ENCODE results near the gene ADORA2B.
"Not testable (repeated sequence)": the region's sequence is repeated elsewhere in the genome, so short reads cannot be mapped to it uniquely, and the experiment has no call there.

The ADORA2B gene

DNA sequence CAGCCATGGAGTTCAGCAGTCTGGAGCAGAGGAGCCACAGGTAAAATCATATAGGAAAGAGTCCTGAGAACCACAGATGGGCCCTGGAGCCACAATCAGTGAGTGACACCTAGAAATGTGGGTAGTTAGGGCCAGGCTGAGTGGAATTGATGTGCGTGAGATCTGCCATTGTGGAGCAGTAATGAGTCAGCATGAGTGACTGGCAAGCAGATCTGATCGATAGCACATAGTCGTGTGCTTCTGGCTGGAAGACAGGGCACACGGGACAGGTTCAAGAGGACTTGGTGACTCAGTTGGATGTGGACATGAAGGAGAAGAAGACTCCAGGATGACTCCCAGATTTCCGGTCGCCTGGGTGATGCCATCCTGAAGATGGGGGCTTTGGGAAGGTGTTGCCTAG lies 12.3 kb downstream of the ADORA2B start:
- no peak for DNase-seq

DNA sequence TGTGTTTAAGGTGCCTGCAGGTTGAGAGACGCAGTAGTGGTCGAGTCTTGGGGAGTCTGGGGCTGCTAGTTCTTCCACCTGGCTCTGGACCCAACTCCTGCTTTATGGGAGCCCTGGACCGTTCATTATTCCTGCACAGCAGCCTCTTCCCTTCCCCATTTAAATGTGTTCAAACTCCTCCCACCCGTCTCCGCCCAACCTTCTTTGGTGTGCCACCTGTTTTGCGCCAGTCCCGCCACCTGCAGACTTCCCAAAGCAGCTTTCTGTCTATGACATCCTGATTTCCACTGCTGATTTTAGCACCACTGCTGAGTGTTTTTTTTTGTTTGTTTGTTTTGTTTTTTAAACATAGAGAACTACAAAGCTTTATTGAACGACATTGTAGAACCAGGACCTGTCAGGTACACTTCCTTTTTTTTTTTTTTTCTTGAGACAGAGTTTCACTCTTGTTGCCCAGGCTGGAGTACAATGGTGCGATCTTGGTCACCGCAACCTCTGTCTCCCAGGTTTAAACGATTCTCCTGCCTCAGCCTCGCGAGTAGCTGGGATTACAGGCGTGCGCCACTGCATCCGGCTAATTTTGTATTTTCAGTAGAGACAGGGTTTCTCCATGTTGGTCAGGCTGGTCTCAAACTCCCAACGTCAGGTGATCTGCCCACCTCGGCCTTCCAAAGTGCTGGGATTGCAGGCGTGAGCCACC lies 12.8 kb downstream of the ADORA2B start:
- no peak for DNase-seq

DNA sequence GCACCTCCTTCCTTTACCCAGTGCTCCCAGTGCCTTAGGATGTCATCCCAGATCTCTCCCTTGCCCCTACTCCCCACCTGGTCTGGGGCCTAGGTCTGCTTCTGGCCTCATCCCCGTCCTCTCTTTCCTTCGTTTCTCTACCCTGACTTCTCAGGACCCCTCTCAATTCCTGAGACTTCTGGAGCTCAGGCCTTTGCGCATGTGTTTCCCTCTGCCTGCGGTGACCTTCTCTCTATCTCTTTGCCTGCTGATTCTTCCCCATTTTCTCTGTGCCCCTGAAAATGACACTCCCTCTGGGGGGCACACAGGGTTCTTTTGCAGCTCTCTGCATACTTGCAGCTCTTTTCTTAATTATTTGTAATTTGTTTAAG lies 13.5 kb downstream of the ADORA2B start:
- no peak for DNase-seq

DNA sequence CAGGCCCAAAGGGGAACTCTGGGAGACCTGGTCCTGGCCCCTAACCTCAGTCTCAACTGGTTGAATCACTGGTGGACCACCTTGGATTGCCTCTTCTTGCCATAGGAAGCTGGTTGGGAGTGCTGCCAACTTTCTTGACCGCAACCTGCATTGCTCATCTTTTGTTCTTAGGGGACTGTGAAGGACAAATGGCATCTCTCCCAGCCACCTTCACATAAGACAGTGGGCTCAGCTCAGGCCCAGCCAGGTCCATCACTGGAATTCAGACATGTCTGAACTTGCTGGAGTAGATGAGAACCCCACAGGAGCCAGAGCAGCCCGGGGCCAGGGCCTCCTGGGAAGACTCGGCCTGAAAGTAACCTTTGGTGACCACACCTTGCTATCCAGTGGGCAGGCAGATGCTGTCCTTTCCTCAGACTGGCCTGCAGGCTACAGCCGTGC lies 18.8 kb downstream of the ADORA2B start:
- peak; percentile 36 for DNase-seq

DNA sequence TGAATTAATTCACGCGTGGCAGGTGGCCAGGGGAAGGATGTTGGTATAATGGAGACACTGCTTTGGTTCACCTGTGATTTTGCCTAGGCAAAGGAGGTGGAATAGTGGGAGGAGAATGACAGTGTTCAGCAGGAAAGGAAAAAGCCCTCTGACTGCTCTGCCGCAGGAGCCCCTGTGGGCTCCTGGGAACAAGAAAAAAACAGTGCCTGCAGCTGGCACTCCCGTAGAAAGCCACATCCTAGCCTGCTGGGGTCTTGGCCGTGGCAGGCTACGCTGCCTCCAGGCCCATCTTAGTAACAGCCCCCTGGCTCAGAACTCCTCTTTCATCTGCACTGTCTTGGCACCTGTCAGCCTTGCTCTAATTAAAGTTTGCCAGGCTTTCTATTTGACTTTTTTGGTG lies 20.6 kb downstream of the ADORA2B start:
- no peak for DNase-seq

DNA sequence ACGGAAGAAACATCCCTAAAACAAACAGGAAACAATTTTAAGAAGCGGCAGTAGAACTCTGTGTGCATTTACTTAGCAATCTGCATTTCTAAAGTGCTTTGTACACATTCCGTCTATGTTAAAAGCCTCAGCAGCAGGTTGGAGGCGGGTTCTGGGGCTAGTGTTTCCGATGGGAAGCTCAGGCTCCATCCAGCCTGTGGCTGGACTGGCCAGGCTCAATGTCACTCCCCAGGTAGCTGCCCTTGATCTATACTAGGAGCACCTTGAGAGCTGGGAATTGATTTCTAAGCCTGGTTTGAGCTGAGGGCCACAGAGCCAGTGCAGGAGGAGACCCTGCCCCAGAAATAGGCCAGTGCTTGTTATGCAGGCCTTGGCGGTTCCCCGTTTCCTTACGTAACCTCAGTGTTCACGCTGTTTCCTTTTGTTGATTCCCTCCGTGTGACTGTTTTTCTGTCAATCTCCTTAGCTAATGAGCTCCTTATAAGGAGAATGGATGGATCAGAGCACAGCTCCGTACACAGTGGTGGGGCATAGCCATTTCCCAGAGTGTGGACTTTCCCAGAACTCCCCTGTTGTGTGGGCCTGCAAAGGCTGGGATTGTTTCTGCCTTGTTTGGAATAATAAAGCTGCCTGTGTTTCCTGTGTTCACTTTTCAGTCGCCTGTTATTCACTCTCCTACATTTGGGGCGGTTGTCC lies 21.4 kb downstream of the ADORA2B start:
- DNase-seq = no peak

DNA sequence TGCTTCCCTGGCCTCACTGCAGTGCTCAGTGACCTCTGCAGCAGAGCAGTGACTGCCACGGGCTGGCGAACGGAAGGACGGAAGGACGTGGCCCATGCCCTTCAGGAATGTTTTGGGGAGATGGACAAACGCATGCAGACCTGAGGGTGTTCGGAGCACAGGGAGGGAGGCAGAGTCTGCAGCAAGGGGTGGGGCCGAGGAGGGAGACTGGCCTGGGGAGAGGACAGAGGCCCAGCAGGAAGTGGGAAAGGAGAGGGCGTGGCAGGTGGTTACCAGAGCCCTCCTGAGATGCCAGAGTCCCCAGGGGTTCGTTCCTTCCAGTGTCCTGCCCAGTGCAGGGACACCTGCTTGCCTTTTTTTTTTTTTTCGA lies 21.9 kb downstream of the ADORA2B start:
- no peak for DNase-seq

DNA sequence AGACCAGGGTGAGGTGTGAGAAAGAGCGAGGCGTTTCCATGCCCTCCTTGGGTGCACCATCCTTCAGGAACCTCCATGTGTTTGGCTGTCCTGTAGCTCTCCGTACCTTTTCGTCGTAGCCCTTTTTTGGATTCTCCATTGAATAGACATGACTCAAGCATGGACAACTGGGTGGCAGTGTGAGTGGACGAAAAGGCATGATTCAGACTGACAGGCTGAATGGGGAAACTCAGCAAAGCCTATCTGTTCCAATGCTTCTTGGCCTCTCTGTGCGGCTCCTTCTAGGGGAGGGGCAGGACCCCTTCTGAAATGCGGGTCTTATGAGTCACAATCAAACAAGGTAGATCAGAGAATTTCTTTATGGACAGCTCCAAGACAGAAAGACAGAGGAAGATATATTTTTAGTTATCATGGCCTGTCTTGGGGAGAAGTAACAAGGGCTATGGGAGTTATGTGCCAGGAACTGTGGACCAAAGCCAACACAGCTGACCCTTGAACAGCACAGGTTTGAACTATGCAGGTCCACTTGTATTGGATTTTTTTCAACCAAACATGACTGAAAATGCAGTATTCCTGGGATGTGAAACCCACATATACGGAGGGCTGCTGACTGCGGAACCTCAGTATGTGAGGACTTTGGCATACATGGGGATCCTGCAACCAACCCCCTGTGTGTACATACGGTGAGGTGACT lies 22.9 kb downstream of the ADORA2B start:
- DNase-seq = no peak

DNA sequence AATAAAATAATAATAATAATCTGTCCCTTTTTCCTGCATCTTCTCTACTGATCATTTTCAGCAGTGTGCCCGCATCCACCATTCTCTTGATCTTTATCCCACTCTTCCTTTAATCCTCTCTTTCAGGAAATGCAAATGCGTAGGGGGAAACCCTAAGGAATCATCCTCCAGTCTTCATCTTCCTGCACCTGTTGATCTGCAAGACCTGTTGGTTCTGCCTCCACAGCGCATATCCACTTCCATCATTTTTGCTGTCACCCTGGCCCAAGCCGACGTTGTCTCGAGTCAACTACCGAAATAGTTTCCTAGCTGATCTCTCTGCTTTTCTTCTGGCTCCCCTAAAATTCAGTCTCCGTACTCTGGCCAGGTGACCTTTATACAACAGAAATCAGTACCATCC lies 24.5 kb downstream of the ADORA2B start:
- no peak for DNase-seq

DNA sequence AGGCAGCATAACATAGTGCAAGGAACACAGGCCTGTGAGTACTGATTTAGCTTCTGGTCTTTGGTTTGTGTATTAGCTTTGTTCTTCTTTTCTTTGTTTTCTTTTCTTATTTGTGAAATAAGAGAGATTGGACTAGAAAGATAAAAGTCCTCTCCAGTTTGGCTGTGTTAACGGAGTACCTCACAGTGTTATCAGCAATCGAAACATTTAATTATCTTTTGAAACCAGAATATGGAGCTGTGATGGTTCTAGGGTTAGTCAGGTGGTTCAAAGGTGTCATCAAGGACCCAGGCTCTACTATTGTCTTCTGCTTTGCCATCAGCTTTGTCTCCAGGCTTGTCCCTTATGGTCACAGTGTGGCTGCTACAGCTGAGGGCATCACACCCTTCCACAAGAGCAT lies 25.6 kb downstream of the ADORA2B start:
- DNase-seq = no peak

DNA sequence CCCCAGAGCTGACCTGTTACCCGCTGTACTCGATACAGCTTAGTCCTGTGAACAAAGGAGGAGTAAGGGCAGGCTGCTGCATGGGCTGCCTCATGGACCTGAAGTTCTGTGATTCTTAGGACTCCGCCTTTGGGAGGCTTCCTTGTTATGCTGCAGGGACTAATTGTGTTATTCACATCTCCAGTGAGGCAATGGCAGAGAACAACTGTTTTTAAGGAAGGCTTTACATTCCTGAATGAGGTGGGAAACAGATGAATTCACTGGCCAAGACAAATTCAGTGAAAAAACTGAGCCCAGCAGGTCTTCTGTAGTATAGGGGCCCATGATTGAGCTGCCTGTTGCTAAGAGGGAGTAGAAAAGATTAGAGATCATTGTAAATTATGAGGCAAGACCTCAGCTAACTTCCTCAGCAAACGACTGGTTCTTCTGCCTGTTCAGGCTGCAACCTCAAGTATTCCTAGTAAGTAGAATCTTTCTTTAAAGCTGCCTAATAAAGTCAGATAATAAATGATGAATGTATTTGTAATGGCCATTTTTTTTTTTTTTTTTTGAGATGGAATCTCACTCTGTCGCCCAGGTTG lies 26.3 kb downstream of the ADORA2B start:
- DNase-seq = no peak

DNA sequence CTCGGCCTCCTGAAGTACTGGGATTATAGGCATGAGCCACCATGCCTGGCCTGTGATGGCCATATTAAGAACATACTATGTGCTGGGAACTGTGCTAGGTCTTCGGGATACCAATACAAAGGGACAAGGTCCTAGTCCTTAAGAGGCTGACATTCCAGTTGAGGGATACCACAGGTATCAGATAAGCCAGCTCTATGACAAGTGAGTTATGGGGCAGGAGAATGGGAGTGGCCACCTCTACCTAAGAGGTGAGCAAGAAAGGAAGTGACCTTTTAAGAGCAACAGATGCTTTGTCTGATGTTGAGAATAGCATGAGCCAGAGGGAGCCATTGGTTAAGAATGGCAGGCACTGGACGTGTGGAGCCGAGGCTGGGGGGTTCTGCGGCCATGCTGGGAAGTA lies 27.0 kb downstream of the ADORA2B start:
- no peak for DNase-seq

DNA sequence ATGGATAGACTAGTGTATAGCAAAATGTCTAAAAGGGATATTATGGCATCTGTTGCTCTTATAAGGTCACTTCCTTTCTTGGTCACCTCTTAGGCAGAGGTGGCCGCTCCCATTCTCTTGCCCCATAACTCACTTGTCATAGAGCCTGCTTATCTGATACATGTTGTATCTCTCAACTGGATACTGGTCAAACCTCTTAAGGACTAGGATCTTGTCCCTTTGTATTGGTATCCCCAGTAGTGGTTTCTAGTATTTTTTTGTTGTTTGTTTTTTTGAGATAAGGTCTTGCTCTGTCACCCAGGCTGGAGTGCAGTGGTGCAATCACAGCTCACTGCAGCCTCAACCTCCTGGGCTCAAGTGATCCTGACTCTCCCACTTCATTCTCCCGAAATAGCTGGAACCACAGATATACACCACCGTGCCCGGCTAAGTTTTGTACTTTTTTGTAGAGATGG lies 27.6 kb downstream of the ADORA2B start:
- no peak for DNase-seq

DNA sequence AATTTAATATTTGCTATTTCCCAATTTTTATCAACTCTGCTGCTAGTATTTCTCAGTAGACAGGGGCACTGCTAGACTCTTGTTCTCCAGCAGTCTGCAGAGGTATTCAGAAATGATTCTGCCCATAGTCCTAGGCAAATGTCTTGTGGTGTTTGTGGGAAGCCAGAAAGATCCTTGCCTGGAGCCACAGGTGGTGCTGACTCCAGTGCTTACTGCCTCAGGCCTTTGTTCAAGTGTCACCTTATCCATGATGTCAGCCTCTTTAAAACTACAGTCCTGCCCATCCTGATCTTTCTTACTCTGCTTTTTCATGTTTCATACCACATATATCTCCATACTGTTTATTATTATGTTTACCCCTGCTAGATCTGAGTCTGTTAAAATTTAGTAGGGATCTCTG lies 28.1 kb downstream of the ADORA2B start:
- DNase-seq = no peak

DNA sequence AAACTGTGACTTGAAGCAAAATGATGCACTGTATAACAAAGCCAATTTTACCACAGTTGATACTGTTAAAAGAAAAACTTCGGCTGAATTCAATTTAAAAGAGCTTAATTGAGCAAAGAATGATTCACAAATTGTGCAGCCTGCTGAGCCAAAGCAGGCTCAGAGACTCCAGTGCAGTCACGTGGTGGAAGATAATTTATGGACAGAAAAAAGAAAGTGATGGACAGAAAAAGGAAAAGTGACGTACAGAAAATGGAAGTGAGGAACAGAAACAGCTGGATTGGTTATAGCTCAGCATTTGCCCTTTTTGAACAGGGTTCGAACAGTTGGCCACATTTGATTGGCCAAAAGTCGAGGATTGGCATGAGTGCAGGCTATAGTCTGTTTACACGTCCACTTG lies 28.9 kb downstream of the ADORA2B start:
- no peak for DNase-seq

DNA sequence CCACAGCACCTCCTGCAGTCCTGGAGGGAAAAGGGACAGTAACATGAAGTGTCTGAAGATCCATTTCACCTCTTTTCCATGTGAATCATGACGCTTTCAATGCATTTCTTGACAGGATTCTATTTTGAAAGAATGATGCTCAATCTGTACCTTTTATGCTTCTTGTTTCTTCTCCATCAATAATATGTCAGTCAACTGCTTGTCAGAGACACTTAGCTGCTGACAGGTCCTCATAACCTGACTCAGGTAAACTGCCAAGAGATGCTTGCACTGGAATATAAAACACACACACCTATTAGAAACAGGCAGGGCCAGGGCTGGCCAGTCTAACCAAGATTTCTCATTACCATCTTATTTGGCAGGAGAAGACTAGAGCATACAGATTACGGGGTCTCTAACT lies 33.0 kb downstream of the ADORA2B start:
- DNase-seq = no peak

DNA sequence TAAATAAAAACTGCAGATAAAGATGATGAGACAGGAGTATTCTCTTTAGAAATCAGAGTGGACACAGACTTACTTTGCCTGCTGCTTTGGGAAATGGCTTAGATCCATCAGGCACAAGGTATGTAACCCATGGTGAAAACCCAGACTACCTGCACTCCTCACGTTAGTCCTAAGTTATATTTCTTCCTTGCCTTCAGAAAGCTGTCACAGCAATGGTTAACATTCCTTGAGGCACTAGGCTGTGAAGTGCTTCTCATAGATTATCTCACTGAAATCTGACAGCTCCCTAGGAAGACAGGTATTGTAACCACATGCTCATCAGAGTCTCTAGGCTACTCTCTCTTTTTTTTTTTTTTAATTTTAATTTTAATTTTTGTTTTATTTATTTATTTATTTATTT lies 33.7 kb downstream of the ADORA2B start:
- no peak for DNase-seq

DNA sequence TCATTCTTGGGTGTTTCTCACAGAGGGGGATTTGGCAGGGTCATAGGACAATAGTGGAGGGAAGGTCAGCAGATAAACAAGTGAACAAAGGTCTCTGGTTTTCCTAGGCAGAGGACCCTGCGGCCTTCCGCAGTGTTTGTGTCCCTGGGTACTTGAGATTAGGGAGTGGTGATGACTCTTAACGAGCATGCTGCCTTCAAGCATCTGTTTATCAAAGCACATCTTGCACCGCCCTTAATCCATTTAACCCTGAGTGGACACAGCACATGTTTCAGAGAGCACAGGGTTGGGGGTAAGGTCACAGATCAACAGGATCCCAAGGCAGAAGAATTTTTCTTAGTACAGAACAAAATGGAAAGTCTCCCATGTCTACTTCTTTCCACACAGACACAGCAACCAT lies 34.1 kb downstream of the ADORA2B start:
- DNase-seq = not testable (repeated sequence)

DNA sequence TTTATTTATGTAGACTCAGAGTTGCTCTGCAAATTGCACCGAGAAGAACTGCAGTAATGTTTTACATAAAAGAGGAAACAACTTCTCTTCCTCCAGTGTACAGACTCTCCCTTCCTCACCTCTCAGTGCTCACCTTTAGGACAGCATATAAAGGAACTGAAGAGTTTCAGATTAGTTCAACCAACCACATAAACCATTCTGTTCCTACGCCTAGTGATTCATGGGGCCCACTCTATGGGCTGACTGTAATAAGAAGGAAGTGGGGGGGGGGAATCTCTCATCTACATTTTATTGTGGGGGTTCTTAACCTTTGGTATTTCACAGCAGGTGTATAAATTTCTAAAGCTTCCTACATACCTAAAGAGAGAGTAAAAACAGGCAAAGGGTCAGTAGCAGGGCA lies 36.3 kb downstream of the ADORA2B start:
- DNase-seq = peak; percentile 42

DNA sequence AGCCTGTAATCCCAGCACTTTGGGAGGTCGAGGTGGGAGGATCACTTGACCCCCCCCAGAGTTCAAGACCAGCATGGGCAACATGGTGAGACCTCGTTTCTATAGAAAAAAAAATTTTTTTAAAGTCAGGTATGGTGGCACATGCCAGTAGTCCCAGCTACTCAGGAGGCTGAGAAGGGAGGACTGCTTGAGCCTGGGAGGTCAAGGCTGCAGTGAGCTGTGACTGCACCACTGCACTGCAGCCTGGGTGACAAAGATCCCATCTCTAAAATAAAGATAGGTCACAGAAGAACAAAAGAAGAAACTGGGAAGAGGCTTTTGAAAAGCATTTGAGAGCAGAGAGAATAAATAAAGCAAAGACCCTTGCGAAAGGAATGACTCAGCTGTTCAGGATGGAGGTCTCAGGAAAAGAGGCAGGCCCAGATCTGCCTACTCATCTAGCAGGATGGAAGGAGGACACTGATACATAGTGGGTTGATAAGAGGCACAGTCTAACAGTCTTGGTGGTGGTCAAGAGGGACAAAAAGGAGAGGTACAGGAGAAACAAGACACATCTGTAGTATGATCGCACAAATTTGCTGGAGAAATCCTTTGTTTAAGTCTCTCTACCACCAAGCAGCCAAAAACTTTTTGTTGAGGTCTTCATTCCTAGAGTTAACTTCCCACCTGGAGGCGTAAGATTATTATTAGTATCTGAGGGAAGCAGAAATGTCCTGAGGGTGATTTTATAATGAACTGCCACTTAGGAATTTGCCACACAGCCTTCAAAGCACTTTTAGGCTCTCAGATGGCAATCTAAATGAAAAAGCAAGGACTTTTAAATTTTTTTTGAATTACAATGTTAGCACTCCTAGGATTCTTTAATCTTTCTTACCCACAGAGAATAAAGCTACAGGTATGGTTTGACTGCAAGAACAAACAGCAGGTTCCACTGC lies 37.0 kb downstream of the ADORA2B start:
- peak; percentile 67 for DNase-seq

DNA sequence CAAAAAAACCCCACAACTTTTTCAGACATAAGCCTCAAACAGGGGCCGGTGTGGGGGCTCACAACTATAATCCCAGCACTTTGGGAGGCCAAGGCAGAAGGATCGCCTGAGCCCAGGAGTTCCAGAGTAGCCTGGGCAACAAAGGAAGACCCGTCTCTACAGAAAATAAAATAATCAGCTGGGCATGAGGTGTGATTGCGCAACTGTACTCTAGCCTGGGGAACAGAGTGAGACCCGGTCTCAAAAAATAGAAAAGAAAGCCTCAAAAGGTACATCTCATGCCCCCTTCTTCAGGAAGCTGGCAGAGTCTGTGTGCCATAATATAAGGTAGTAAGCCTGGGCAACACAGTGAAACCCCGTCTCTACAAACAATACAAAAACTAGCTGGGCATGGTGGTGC lies 51.4 kb downstream of the ADORA2B start:
- DNase-seq = no peak

DNA sequence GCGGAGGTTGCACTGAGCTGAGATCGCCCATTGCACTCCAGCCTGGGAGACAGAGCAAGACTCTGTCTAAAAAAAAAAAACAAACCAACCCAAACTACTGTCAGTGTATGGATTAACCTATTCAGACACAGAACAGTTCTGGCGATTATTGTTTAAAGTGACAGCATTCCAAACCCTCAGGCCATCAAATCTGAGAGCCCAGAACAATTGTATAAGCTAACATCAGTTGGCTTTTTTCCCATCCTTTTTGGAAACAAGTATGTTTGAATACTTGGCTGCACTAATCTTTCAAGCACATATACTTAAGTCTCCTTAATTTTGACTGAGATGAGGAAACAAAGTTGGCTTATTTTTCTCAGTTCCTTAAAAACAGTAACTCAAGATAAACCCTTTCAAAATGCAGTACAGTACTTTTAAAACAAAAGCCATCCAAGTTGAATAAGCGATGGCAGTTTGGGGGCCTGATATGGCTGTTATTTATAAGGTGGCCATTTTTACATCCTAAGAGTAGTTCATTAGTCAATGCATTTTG lies 53.2 kb downstream of the ADORA2B start:
- DNase-seq = no peak

Data from NCI-H226 (cell line).